Mammary epithelial cell (primary cell): ENCODE data around the gene GRID2.

ENCODE experiments used
- CTCF ChIP-seq, 2 donors: IDR thresholded peaks in 1 of 2; conservative IDR thresholded peaks in 1 of 2; 2 replicates each; pipeline ENCODE4 v1.5.1; 2011 to 2012; ENCODE audit warnings: inconsistent platforms in 2 of 2, low read length in 2 of 2, mild to moderate bottlenecking in 2 of 2, control low read depth in 1 of 2, low read depth in 1 of 2; ENCODE audit not compliant: insufficient read depth in 1 of 2; ENCODE audit errors: extremely low read depth in 1 of 2
- EZH2 ChIP-seq: IDR thresholded peaks from 2 replicates; pipeline ENCODE4 v1.6.1; 2012; ENCODE audit warnings: low read length, inconsistent platforms, borderline replicate concordance

- TF ChIP-seq CTCF (conservative IDR thresholded peaks at IDR 0.05 in 1 of 2, IDR thresholded peaks at IDR 0.05 in 1 of 2; ENCODE audit: extremely low read depth in 1 of 2, insufficient read depth in 1 of 2, low read depth in 1 of 2, low read length in 2 of 2), result no peak
- no peak for TF ChIP-seq EZH2
Measured at GRCh38 chr4:92254767-92255442, 48.9 kb upstream of the GRID2 start.
